Measurements from ENCODE around the gene FAM8A1. TPM values are rescaled to one million over a fixed set of nuclear protein-coding genes. Genes with fewer than 3 reads are reported as not detected.

FAM8A1 gene
- total and polyA plus RNA-seq, 4 donors, result 12.1 to 38.4 (median 18.0) TPM

GRCh38 chr6:17638212-17638715 is 38.2 kb downstream of the FAM8A1 start:
- Histone ChIP-seq H3K27ac (ENCODE audit: low read depth in 1 of 2, low read length in 1 of 2) (no peak overlapping the region), H3K27me3 (ENCODE audit: control insufficient read depth in 3 of 3, insufficient read depth in 3 of 3, low read length in 2 of 3) (no peaks in the 10 kb centered on the region), H3K36me3 (ENCODE audit: control insufficient read depth in 4 of 4, insufficient read depth in 4 of 4, low read length in 4 of 4) (peaks cover 7 to 35% (median 24%) of the 10 kb centered on the region in 4 donors), H3K4me3 (no peak overlapping the region), H3K9me3 (ENCODE audit: control insufficient read depth in 4 of 4, insufficient read depth in 3 of 4, low read length in 3 of 4) (no peaks in the 10 kb centered on the region), H3K9ac (ENCODE audit: insufficient read depth in 1 of 2, low read length in 2 of 2) (no peak overlapping the region), H3K4me1 (ENCODE audit: control insufficient read depth in 5 of 5, insufficient read depth in 5 of 5, low read length in 5 of 5) (peaks cover 0 to 16% (median 0%) of the 10 kb centered on the region in 5 donors)
- ATAC-seq (ENCODE audit: insufficient read depth, low FRiP score) (no peak), DNase-seq (no peak)
- no peak for TF ChIP-seq CTCF (IDR thresholded peaks at IDR 0.05; ENCODE audit: control extremely low read depth, extremely low read depth)
- WGBS, 2 donors, result 81 to 86% methylated on average over 2 of the region's 2 CpGs

GRCh38 chr6:17640477-17640917 is 40.4 kb downstream of the FAM8A1 start:
- Histone ChIP-seq H3K36me3 (ENCODE audit: control insufficient read depth in 4 of 4, insufficient read depth in 4 of 4, low read length in 4 of 4) (peaks cover 15 to 47% (median 34%) of the 10 kb centered on the region in 4 donors), H3K27ac (ENCODE audit: low read depth in 1 of 2, low read length in 1 of 2) (no peak overlapping the region), H3K4me1 (ENCODE audit: control insufficient read depth in 5 of 5, insufficient read depth in 5 of 5, low read length in 5 of 5) (peaks cover 0 to 7% (median 0%) of the 10 kb centered on the region in 5 donors), H3K9me3 (ENCODE audit: control insufficient read depth in 4 of 4, insufficient read depth in 3 of 4, low read length in 3 of 4) (no peaks in the 10 kb centered on the region), H3K9ac (ENCODE audit: insufficient read depth in 1 of 2, low read length in 2 of 2) (no peak overlapping the region), H3K4me3 (no peak overlapping the region), H3K27me3 (ENCODE audit: control insufficient read depth in 3 of 3, insufficient read depth in 3 of 3, low read length in 2 of 3) (no peaks in the 10 kb centered on the region)
- ATAC-seq (ENCODE audit: insufficient read depth, low FRiP score) (no peak), DNase-seq (no peak)
- 72 to 86% methylated on average over 3 of the region's 3 CpGs for WGBS, 2 donors
- TF ChIP-seq CTCF (IDR thresholded peaks at IDR 0.05; ENCODE audit: control extremely low read depth, extremely low read depth), result no peak

- Histone ChIP-seq H3K27ac (ENCODE audit: low read depth in 1 of 2, low read length in 1 of 2) (no peak overlapping the region), H3K27me3 (ENCODE audit: control insufficient read depth in 3 of 3, insufficient read depth in 3 of 3, low read length in 2 of 3) (no peaks in the 10 kb centered on the region), H3K36me3 (ENCODE audit: control insufficient read depth in 4 of 4, insufficient read depth in 4 of 4, low read length in 4 of 4) (peaks cover 19 to 42% (median 26%) of the 10 kb centered on the region in 4 donors), H3K9me3 (ENCODE audit: control insufficient read depth in 4 of 4, insufficient read depth in 3 of 4, low read length in 3 of 4) (no peaks in the 10 kb centered on the region), H3K9ac (ENCODE audit: insufficient read depth in 1 of 2, low read length in 2 of 2) (no peak overlapping the region), H3K4me1 (ENCODE audit: control insufficient read depth in 5 of 5, insufficient read depth in 5 of 5, low read length in 5 of 5) (no peaks in the 10 kb centered on the region), H3K4me3 (no peak overlapping the region)
- TF ChIP-seq CTCF (IDR thresholded peaks at IDR 0.05; ENCODE audit: control extremely low read depth, extremely low read depth), result no peak
- 90 to 96% methylated on average over 3 of the region's 3 CpGs for WGBS, 2 donors
- no peak for DNase-seq
- no peak for ATAC-seq (ENCODE audit: insufficient read depth, low FRiP score)
Measured at GRCh38 chr6:17648745-17649144, 48.6 kb downstream of the FAM8A1 start.
